ENCODE data around the gene PRRX2.

Gene PRRX2

DNA sequence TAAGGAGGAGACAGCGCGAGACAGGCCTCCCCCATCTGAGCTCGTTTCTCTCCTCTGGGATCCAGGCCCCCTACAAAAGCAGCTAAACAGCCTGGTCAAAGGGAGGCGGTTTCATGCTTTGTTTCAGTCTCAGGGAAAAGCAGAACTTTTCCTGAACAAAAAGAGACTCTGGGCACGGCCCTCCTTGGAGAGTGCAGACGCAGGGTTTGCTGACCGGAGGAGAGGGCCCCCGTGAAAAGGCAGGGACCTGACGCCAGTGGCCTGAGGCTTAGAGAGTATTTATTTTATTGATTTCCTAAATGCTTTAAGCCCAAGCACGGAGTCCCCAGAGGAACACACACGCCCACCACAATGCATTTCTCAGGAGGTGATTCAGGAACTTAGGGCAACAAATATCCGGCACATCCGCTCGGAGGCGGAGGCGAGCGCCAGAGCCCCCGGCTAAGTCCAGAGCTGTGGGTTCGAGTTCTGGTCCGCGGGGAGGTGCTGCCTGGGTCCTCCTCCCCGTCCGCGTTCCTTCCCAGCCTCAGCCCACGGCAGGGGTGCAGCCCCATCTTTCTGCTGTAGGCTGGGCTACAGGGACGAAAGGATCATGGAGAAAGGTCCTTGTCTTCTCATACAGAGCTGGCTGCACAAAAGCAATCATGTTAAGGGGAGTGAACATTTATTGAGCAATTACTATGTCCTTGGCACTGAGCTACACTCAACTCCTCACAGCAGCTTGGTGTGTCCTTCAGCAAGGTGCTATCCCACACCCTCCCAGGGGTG is 47.4 kb downstream of the PRRX2 start:
- no peak for DNase-seq

DNA sequence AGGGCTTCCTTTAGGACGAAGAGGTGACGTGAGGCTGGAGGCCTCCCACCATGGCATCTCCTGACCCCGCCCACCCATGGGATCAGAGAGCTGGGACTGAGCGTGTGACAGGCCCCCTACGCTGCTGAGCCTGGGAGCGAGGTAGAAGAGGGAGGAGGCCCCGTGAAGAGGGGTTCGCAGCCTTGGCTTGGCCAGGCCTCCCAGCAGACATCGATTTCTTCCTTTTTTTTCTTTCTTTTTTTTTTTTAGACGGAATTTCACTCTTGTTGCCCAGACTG is 47.9 kb downstream of the PRRX2 start:
- no peak for DNase-seq

DNA sequence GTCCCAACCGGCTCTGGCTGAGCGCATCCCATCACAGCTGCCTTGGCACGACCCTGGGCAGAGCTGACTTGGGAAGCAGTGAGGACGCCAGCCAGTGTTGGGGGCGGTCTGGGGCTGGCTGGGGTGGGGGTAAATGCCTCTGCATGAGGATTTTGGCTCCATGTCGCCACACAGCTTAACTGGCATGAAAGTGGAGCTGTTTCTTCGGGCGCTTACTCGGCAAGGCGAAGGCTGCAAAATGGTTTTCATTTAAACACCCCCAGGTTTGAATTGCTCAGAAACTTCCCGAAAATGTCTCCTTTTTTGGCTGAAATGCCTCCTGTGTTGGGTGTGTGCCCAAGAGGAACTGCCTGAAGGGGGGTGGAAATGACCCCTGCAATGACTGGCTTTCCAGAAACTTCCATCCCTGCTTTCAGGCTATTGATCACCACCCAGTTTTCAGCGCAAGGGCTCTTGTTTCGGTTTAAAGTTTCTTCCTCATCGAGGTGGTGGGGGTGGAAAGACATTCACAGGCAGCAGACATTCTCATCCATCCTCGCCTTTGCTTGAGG is 49.1 kb downstream of the PRRX2 start:
- DNase-seq: no peak

DNA sequence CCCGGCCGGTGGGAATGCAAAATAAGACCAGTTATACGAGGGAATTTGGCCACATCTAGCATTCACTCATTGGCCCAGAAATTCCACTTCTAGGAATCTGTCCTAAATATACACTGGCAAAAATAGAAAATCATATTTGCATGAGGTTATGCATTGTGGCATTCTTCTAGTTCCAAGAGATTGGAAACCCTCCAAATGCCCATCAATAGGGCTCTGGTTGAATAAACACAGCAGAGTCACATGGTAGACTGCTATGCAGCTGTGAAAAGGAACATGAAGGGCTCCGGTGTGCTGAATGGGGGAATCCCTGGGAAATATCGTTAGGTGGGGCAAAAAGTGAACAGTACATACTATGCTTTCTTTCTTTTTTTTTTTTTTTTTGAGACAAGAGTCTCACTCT is 50.6 kb downstream of the PRRX2 start:
- DNase-seq: no peak

DNA sequence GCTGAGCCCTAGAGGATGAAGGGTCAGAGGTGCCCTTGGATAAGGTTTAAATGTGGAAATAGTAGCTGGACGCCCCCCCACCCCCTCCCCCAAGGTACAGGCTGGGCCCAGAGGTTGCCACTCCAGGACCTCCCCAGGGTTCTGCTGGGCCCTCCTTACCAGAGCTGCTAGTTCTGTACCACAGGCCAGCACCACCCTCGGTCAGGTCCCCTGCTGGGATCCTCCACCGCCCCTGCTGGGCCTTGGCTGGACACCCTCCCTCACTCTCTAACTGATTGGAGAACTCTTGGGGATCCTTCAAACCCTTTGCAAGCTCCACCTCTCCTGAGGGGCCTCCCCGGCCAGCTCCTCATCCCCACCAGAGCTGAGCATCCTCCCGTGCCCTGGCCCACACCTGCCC is 52.5 kb downstream of the PRRX2 start:
- no peak for DNase-seq

- DNase-seq: no peak
Observed at GRCh38 chr9:129718647-129719046, 53.2 kb downstream of the PRRX2 start.

DNA sequence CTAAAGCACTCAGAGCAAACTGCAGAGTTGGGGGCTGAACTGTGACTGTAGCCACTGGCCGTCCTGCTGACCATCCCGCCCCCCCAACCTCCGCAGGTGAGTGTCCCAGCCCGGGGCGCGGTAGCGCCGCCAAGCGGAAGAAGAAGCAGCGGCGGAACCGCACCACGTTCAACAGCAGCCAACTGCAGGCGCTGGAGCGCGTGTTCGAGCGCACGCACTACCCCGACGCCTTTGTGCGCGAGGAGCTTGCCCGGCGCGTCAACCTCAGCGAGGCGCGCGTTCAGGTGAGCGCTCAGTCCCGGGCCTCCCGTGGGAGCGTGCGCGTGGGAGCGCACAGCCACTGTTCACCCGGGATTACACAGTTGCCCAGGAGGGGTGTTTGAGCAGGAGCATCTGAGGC is 53.7 kb downstream of the PRRX2 start:
- DNase-seq: no peak

GRCh38 chr9:129720181-129720864 is 54.9 kb downstream of the PRRX2 start:
- DNase-seq: no peak

DNA sequence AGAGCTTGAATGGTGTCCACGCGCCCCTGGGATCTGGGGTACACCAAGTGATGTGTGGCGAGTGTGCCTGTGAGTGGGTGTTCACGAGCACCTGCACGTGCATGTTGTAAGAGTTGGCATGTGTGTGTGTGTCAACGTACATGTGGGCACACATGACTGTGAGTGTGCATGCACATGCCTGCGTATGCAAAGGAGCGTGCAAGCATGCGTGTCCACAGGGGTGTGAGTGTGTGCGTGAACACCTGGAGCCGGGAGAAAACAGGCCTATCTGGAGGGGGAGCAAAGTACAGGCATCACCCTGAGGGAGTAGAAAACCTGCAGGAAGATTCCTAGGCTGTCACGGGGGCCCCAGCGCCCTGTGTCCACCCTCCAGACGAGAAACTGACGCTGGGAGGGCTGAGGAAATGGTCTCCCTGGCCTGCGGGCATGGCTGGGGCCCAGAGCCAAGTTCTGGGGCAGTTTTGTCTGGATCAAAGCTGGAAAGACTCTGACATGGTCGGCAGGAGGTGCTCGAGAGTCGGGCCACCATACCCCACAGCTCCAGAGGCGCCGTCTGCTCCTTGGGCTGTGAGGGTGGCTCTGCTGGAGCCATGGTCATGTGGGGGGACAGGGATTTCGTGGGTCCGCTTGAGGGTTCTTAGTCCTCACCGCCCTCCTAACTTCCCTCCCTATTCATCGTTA is 55.6 kb downstream of the PRRX2 start:
- no peak for DNase-seq

DNA sequence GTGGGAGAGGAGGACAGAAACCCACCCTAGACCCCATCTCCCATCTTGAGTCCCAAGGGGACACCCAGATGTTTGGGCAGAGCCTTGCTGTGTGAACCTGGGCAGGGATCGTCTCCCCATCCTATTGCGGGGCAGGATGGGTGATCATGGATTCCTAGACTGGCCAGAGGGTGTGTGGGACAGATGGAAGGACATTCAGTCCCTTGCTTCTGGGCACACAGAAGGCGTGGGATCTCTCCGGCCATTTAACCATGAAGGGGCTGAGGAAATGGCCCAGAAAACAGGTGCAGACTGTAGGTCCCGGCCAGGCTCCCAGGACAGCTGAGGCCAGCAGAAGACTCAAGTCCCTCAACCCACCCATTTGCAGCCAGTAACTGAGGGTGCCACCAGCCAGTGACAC is 57.5 kb downstream of the PRRX2 start:
- no peak for DNase-seq

GRCh38 chr9:129724456-129725190 is 59.2 kb downstream of the PRRX2 start:
- DNase-seq: no peak

DNA sequence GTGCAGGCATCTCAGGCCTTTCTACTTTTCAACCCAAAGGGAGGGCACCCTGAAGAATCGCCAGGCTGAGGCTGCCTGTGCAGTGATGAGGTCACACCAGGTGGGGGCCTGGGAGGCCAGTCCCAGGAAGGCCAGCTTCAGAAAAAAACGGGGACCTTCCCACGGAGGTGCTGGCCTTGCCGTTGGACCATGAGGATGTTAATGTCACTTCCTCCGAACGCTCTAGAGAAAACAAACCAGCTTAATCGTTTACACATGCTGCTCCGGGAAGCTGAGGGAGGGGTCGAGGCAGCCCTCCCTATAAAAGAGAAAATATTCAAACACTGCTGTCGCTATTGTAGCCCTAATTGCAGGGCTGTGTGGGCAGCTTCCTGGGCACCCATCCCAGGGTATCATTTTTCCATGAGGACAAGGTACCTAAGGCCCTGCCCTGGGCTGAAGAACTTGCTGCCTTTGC is 60.4 kb downstream of the PRRX2 start:
- DNase-seq: no peak

- DNase-seq: peak; percentile 61
Observed at GRCh38 chr9:129726322-129727160, 61.1 kb downstream of the PRRX2 start.

DNA sequence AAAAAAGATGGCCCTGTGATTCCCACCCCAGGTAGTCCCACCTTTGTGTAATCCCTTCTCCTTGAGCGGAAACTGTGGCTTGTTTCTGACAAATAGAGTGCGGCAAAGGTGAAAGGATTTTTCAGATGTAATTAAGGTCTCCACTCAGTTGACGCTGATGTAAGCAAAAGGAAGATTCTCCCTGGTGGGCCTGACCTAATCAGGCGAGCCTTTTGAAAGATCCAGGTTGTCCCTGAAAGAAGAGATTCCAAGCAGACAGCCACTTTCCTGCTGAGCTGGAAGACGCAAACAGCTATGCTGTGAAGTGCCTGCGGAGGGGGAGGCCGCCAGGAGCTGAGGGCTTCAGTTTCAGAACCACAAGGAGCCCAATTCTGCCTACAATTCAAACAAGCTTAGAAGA is 63.3 kb downstream of the PRRX2 start:
- no peak for DNase-seq

GRCh38 chr9:129731477-129732085 is 66.1 kb downstream of the PRRX2 start:
- no peak for DNase-seq

DNA sequence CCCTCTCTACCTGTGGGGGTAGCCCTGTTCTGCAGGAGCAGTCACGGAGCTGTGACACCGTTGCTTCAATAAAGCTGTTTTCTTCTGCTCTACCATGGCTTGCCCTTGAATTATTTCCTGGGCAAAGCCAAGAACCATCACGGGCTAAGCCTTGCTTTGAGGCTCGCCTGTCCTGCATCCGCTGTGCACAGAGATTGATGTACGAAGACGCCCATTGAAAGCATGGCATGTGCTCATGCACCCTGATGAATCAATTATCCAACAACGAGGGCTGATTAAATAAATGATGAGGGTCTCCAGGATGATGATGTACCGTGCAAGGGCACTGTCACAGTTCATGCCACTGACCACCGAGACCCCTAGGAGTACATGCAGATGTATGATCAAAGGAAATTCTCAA is 66.7 kb downstream of the PRRX2 start:
- DNase-seq: no peak

DNA sequence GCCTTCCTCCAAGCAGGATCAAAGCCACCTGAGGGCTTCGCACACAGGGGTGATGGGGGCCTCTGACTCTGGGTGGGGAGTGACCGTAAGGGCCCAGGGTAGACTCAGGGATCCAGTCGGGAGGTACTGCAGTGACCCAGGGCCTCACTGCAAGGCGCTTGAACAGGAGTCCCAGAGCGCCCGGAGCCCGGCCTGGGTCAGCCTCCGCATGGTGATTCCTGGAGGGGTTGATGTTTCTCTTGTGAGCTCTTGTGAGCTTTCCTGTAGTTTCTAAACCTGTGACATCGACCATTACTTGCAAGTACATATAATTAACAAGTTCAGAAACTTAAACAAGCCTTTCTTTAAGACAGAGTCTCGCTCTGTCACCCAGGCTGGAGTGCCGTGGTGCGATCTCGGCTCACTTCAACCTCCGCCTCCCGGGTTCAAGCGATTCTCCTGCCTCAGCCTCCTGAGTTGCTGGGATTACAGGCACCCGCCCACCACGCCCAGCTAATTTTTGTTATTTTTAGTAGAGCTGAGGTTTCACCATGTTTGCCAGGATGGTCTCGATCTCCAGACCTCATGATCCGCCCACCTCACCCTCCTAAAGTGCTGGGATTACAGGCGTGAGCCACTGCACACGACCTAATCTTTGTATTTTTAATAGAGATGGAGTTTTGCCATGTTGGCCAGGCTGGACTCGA is 67.6 kb downstream of the PRRX2 start:
- DNase-seq: no peak

GRCh38 chr9:129733632-129733953 is 68.1 kb downstream of the PRRX2 start:
- DNase-seq: no peak

DNA sequence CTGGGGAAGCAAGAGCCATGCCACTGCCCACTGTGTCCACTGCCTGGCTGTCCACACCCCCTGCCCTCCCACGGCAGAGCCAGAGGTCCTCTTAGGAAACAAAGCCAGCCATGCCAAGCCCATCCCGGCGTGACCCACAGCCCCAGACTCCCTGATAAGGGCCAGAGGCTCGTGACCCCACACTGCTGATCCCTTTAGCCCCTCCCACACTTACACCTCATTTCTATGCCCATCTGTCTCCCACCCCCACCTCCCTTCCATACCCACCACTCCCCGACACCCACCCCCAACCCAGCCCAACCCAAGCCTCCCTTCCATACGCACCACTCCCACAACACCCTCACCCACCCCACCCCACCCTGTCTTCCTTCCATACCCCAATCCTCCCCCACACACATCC is 70.1 kb downstream of the PRRX2 start:
- DNase-seq: no peak

- DNase-seq: no peak
Observed at GRCh38 chr9:129736334-129736733, 70.9 kb downstream of the PRRX2 start.
